ENCODE results near the gene KIF5A.

DNA sequence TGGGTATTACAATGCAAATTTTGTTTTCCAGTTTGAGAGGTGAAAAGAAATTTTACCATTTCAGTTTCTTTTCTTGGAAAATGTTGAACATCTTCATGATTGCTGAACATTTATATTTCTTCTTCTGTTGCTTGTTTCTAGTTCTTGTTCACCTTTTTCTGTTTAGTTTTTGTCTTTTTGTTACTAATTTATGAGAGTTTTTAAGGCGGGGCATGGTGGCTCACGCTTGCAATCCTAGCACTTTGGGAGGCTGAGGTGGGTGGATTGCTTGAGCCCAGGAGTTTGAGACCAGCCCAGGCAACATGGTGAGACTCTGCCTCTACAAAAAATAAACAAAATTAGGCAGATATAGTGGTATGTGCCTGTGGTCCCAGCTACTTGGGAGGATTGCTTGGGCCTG is 10.7 kb downstream of the KIF5A start:
- TF ChIP-seq, protein P1, sequence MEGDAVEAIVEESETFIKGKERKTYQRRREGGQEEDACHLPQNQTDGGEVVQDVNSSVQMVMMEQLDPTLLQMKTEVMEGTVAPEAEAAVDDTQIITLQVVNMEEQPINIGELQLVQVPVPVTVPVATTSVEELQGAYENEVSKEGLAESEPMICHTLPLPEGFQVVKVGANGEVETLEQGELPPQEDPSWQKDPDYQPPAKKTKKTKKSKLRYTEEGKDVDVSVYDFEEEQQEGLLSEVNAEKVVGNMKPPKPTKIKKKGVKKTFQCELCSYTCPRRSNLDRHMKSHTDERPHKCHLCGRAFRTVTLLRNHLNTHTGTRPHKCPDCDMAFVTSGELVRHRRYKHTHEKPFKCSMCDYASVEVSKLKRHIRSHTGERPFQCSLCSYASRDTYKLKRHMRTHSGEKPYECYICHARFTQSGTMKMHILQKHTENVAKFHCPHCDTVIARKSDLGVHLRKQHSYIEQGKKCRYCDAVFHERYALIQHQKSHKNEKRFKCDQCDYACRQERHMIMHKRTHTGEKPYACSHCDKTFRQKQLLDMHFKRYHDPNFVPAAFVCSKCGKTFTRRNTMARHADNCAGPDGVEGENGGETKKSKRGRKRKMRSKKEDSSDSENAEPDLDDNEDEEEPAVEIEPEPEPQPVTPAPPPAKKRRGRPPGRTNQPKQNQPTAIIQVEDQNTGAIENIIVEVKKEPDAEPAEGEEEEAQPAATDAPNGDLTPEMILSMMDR (IDR thresholded peaks at IDR 0.05) = no peak
- no peak for TF ChIP-seq POLR2A (IDR thresholded peaks at IDR 0.05)

Data from right lobe of liver (tissue), 4 donors.